Epithelial cell of proximal tubule (primary cell): ENCODE results near the gene KREMEN2. TPM values are rescaled to one million over a fixed set of nuclear protein-coding genes. Genes with fewer than 3 reads are reported as not detected.

ENCODE experiments used
- DNase-seq: peaks from one replicate; pipeline ENCODE4 v3.0.0-alpha.2; 2011; ENCODE audit warnings: low read depth
- H3K4me3 ChIP-seq: 2 replicates; pipeline ENCODE4 v1.5.1; 2011; ENCODE audit warnings: low read depth, mild to moderate bottlenecking, low read length
- CTCF ChIP-seq: conservative IDR thresholded peaks from 2 replicates; pipeline ENCODE4 v1.5.1; 2012; ENCODE audit warnings: low read depth, mild to moderate bottlenecking, low read length
- total RNA-seq: library from RNA; depleted of rRNA; stranded (reverse); fragments of >200 nt; gene quantifications from 2 replicates; pipeline ENCODE4 v1.2.3, GENCODE V29; 2015

Gene KREMEN2
- total RNA-seq, 1 donor from 2014 or later, result 4.2 TPM

GRCh38 chr16:2933136-2933535, 30.9 kb upstream of the KREMEN2 start:
- no peak for DNase-seq
- no peak for TF ChIP-seq CTCF
- no peak overlapping the region for H3K4me3 ChIP-seq

GRCh38 chr16:2933701-2934100, 30.4 kb upstream of the KREMEN2 start:
- TF ChIP-seq CTCF, result no peak
- H3K4me3 ChIP-seq, result no peak overlapping the region
- no peak for DNase-seq

GRCh38 chr16:2934450-2934849, 29.6 kb upstream of the KREMEN2 start:
- H3K4me3 ChIP-seq, result no peak overlapping the region
- DNase-seq, result no peak
- no peak for TF ChIP-seq CTCF

- no peak overlapping the region for H3K4me3 ChIP-seq
- no peak for TF ChIP-seq CTCF
- no peak for DNase-seq
Measured at GRCh38 chr16:2936436-2937011, 27.6 kb upstream of the KREMEN2 start.

GRCh38 chr16:2937170-2937569, 26.9 kb upstream of the KREMEN2 start:
- no peak overlapping the region for H3K4me3 ChIP-seq
- TF ChIP-seq CTCF, result no peak
- DNase-seq, result no peak

GRCh38 chr16:2938206-2938605, 25.9 kb upstream of the KREMEN2 start:
- H3K4me3 ChIP-seq, result no peak overlapping the region
- no peak for DNase-seq
- TF ChIP-seq CTCF, result no peak

GRCh38 chr16:2939968-2940367, 24.1 kb upstream of the KREMEN2 start:
- no peak for TF ChIP-seq CTCF
- H3K4me3 ChIP-seq, result no peak overlapping the region
- no peak for DNase-seq
